ENCODE results near the gene HSDL1. TPM values are rescaled to one million over a fixed set of nuclear protein-coding genes. Genes with fewer than 3 reads are reported as not detected.

HSDL1 gene
- total RNA-seq, 4 donors from 2014 or later = 20.2 to 26.8 (median 22.6) TPM

- TF ChIP-seq POLR2A (IDR thresholded peaks at IDR 0.05) = no peak
- no peak for TF ChIP-seq CTCF (IDR thresholded peaks at IDR 0.05 in 4 of 5, conservative IDR thresholded peaks at IDR 0.05 in 1 of 5)
- DNase-seq (no peak), ATAC-seq (peak in 1 of 2 donors; percentile 22)
- H3K36me3 ChIP-seq = peaks cover 0 to 56% of the 10 kb centered on the region in 2 donors
- H3K27ac ChIP-seq = peak overlapping the region; percentile 39 to 76 (median 74)
- in situ Hi-C loops (cut with MboI; ENCODE audit: low sequenced_read_pairs in 4 of 4) (loop anchor here (10.0 to 25.0 kb wide), 3 partner anchors 94 to 106 kb away; partner anchors contain the start of genes TAF1C (in 2 of the 4) and ADAD2 (in 1 of the 4)), intact Hi-C loops (cut with DNase I; ENCODE audit: low total_unique reads) (no loop called here)
- H3K9me3 ChIP-seq = no peaks in the 10 kb centered on the region
- no peak overlapping the region for H3K4me3 ChIP-seq
- H3K4me1 ChIP-seq = peaks cover 0 to 16% of the 10 kb centered on the region in 2 donors
- H3K27me3 ChIP-seq = no peaks in the 10 kb centered on the region
These were observed 64.2 kb downstream of the HSDL1 start for GRCh38 chr16:84080813-84081212.

- H3K9me3 ChIP-seq = no peaks in the 10 kb centered on the region
- ATAC-seq (peak; percentile 68 to 84), DNase-seq (peak; percentile 30 to 85)
- H3K4me3 ChIP-seq = no peak overlapping the region
- H3K4me1 ChIP-seq = peaks cover 0 to 16% of the 10 kb centered on the region in 2 donors
- intact Hi-C loops (cut with DNase I; ENCODE audit: low total_unique reads) (no loop called here), in situ Hi-C loops (cut with MboI; ENCODE audit: low sequenced_read_pairs in 4 of 4) (loop anchor here (10.0 to 25.0 kb wide), 3 partner anchors 94 to 107 kb away; partner anchors contain the start of genes TAF1C (in 2 of the 4) and ADAD2 (in 1 of the 4))
- no peak for TF ChIP-seq POLR2A (IDR thresholded peaks at IDR 0.05)
- H3K27ac ChIP-seq = peak overlapping the region; percentile 39 to 76 (median 74)
- H3K36me3 ChIP-seq = peaks cover 0 to 54% of the 10 kb centered on the region in 2 donors
- no peaks in the 10 kb centered on the region for H3K27me3 ChIP-seq
These were observed 64.6 kb downstream of the HSDL1 start for GRCh38 chr16:84080378-84080777.

GRCh38 chr16:84079664-84080063 lies 65.3 kb downstream of the HSDL1 start:
- Histone ChIP-seq H3K9me3 (no peaks in the 10 kb centered on the region), H3K4me3 (no peak overlapping the region), H3K36me3 (peaks cover 0 to 62% of the 10 kb centered on the region in 2 donors), H3K27ac (peak overlapping the region; percentile 39 to 76 (median 74)), H3K27me3 (no peaks in the 10 kb centered on the region), H3K4me1 (peaks cover 0 to 16% of the 10 kb centered on the region in 2 donors)
- in situ Hi-C loops (cut with MboI; ENCODE audit: low sequenced_read_pairs in 4 of 4) (loop anchor here (10.0 to 25.0 kb wide), 3 partner anchors 95 to 108 kb away; partner anchors contain the start of genes TAF1C (in 2 of the 4) and ADAD2 (in 1 of the 4)), intact Hi-C loops (cut with DNase I; ENCODE audit: low total_unique reads) (no loop called here)
- ATAC-seq (peak; percentile 4 to 50), DNase-seq (no peak)
- TF ChIP-seq CTCF (IDR thresholded peaks at IDR 0.05 in 4 of 5, conservative IDR thresholded peaks at IDR 0.05 in 1 of 5) (no peak), POLR2A (IDR thresholded peaks at IDR 0.05) (no peak)

GRCh38 chr16:84075376-84075775 lies 69.6 kb downstream of the HSDL1 start:
- ATAC-seq = no peak
- H3K4me1 ChIP-seq = peaks cover 0 to 11% of the 10 kb centered on the region in 2 donors
- TF ChIP-seq CTCF (IDR thresholded peaks at IDR 0.05 in 4 of 5, conservative IDR thresholded peaks at IDR 0.05 in 1 of 5) (no peak), POLR2A (IDR thresholded peaks at IDR 0.05) (no peak)

GRCh38 chr16:84074721-84075120 lies 70.3 kb downstream of the HSDL1 start:
- Histone ChIP-seq H3K27ac (no peak overlapping the region), H3K27me3 (no peaks in the 10 kb centered on the region), H3K36me3 (peaks cover 0 to 51% of the 10 kb centered on the region in 2 donors), H3K9me3 (no peaks in the 10 kb centered on the region), H3K4me3 (no peak overlapping the region), H3K4me1 (peaks cover 0 to 4% of the 10 kb centered on the region in 2 donors)
- no peak for DNase-seq
- TF ChIP-seq CTCF (IDR thresholded peaks at IDR 0.05 in 4 of 5, conservative IDR thresholded peaks at IDR 0.05 in 1 of 5) (no peak), POLR2A (IDR thresholded peaks at IDR 0.05) (no peak)
- ATAC-seq = no peak
- intact Hi-C loops (cut with DNase I; ENCODE audit: low total_unique reads) = no loop called here
- in situ Hi-C loops (cut with MboI; ENCODE audit: low sequenced_read_pairs in 4 of 4) = loop anchor here in 2 of 4 donors (25.0 kb wide), 2 partner anchors 112 to 113 kb away; partner anchors contain the start of genes ADAD2 (in 1 of the 2), NECAB2 (in 1 of the 2), OSGIN1 (in 1 of the 2) and TAF1C (in 1 of the 2)

More at GRCh38 chr16:84075376-84075775, 69.6 kb downstream of the HSDL1 start:
- no peak for DNase-seq
- in situ Hi-C loops (cut with MboI; ENCODE audit: low sequenced_read_pairs in 4 of 4) = loop anchor here in 1 of 4 donors (25.0 kb wide), 1 partner anchor 112 kb away; the partner anchor contains the start of genes ADAD2 and TAF1C
- Histone ChIP-seq H3K27me3 (no peaks in the 10 kb centered on the region), H3K27ac (no peak overlapping the region), H3K4me3 (no peak overlapping the region), H3K36me3 (peaks cover 0 to 52% of the 10 kb centered on the region in 2 donors), H3K9me3 (no peaks in the 10 kb centered on the region)
- intact Hi-C loops (cut with DNase I; ENCODE audit: low total_unique reads) = no loop called here
